H1 (cell line): ENCODE data around the gene SLC22A9. TPM values are rescaled to one million over a fixed set of nuclear protein-coding genes. Genes with fewer than 3 reads are reported as not detected.

Experiments used
- CTCF ChIA-PET: fragments of 300-600 bp; sonication (Branson Sonifier 250); formaldehyde crosslinking; loops from one replicate; lab custom pipeline; 2021; ENCODE audit not compliant: partially characterized antibody; lab: Charles Lee
- POLR2A ChIA-PET: fragments of 300-600 bp; sonication (Branson Sonifier 250); formaldehyde crosslinking; loops from one replicate; lab custom pipeline; 2021; ENCODE audit warnings: inconsistent platforms; ENCODE audit not compliant: partially characterized antibody; lab: Charles Lee
- DNase-seq, 2 experiments: peaks; one replicate each; pipeline versions ENCODE4 v3.0.0 to v3.0.0-alpha.2; 2010 to 2022; ENCODE audit warnings: low spot score in 2 of 2, low read depth in 1 of 2, mixed read lengths in 1 of 2
- FAIRE-seq: peaks from 2 replicates; lab custom pipeline; 2011; peaks lifted over from hg19 to GRCh38; lab: Jason Lieb, UNC
- H2AFZ ChIP-seq: 2 replicates; pipeline ENCODE4 v1.8.1; 2012; ENCODE audit warnings: low read length, inconsistent platforms
- H2AK5ac ChIP-seq: 2 replicates; pipeline ENCODE4 v1.6.1; 2013; ENCODE audit warnings: low read depth, low read length
- H2BK120ac ChIP-seq: replicated peaks from 2 replicates; pipeline ENCODE3; 2013; ENCODE audit warnings: low read depth, low read length, inconsistent platforms
- H2BK12ac ChIP-seq: 2 replicates; pipeline ENCODE4 v1.6.1; 2013; ENCODE audit warnings: low read depth, low read length
- H2BK15ac ChIP-seq: 2 replicates; pipeline ENCODE4 v1.6.1; 2013; ENCODE audit warnings: low read length
- H2BK20ac ChIP-seq: 2 replicates; pipeline ENCODE4 v1.6.1; 2013; ENCODE audit warnings: low read length
- H2BK5ac ChIP-seq: 2 replicates; pipeline ENCODE4 v1.6.1; 2013; ENCODE audit warnings: low read depth, low read length
- H3K14ac ChIP-seq: 2 replicates; pipeline ENCODE4 v1.6.1; 2013; ENCODE audit warnings: inconsistent platforms; ENCODE audit not compliant: insufficient read length
- H3K18ac ChIP-seq: 2 replicates; pipeline ENCODE4 v1.6.1; 2013; ENCODE audit warnings: low read length; ENCODE audit errors: extremely low read depth
- H3K23ac ChIP-seq: 2 replicates; pipeline ENCODE4 v1.6.1; 2013; ENCODE audit warnings: inconsistent platforms; ENCODE audit not compliant: insufficient read length
- H3K23me2 ChIP-seq: 2 replicates; pipeline ENCODE4 v1.6.1; 2013; ENCODE audit warnings: low read depth, low read length
- H3K27ac ChIP-seq: 2 replicates; pipeline ENCODE4 v1.6.1; 2011; ENCODE audit warnings: low read depth, low read length, inconsistent platforms
- H3K27me3 ChIP-seq, 4 experiments: replicated peaks in 1 of 4; 1 replicate in 1 of 4; 2 replicates in 3 of 4; pipeline versions ENCODE4 v1.6.1 to v1.8.1; 2011 to 2013; ENCODE audit warnings: low read length in 3 of 4, mild to moderate bottlenecking in 3 of 4, inconsistent platforms in 2 of 4, mixed read lengths in 2 of 4, moderate library complexity in 1 of 4; ENCODE audit not compliant: control insufficient read depth in 3 of 4, insufficient read depth in 3 of 4; ENCODE audit errors: extremely low read depth in 1 of 4
- H3K36me3 ChIP-seq, 4 experiments: 2 replicates each; pipeline versions ENCODE4 v1.6.1 to v1.8.1; 2011 to 2013; ENCODE audit warnings: mild to moderate bottlenecking in 4 of 4, low read length in 3 of 4, moderate library complexity in 2 of 4, control low read depth in 1 of 4, inconsistent platforms in 1 of 4; ENCODE audit not compliant: insufficient read depth in 4 of 4, control insufficient read depth in 2 of 4
- H3K4ac ChIP-seq: replicated peaks from 2 replicates; pipeline ENCODE3; 2013; ENCODE audit warnings: low read length, low read depth, mixed read lengths, inconsistent platforms; ENCODE audit not compliant: insufficient read length
- H3K4me1 ChIP-seq, 4 experiments: replicated peaks in 1 of 4; 1 replicate in 1 of 4; 2 replicates in 3 of 4; pipeline versions ENCODE4 v1.6.1 to v1.8.1; 2011 to 2013; ENCODE audit warnings: low read length in 3 of 4, inconsistent platforms in 2 of 4, mixed read lengths in 1 of 4; ENCODE audit not compliant: insufficient read depth in 4 of 4, control insufficient read depth in 3 of 4
- H3K4me2 ChIP-seq, 2 experiments: 2 replicates each; pipeline versions ENCODE4 v1.6.1 to v1.8.1; 2011 to 2013; ENCODE audit warnings: low read depth in 2 of 2, low read length in 2 of 2, control low read depth in 1 of 2, inconsistent platforms in 1 of 2, mild to moderate bottlenecking in 1 of 2; ENCODE audit not compliant: insufficient read depth in 1 of 2
- H3K4me3 ChIP-seq, 4 experiments: fragments of 200-600, 300-600 bp in 1 of 4; sonication (generic), shearing (Covaris generic), sonication (Bioruptor Twin) in 1 of 4; 2 replicates each; pipeline versions ENCODE4 v1.5.1 to v1.8.1; 2011 to 2016; ENCODE audit warnings: low read length in 4 of 4, low read depth in 3 of 4, control low read depth in 2 of 4, inconsistent platforms in 2 of 4, mild to moderate bottlenecking in 2 of 4, mixed read lengths in 1 of 4, moderate library complexity in 1 of 4; ENCODE audit not compliant: insufficient read depth in 2 of 4; ENCODE audit errors: extremely low read depth in 1 of 4
- H3K56ac ChIP-seq: replicated peaks from 2 replicates; pipeline ENCODE3; 2013; ENCODE audit warnings: low read depth, mild to moderate bottlenecking, mixed read lengths, low read length, inconsistent platforms; ENCODE audit not compliant: insufficient read length
- H3K79me1 ChIP-seq: 2 replicates; pipeline ENCODE4 v1.6.1; 2013; ENCODE audit warnings: low read depth, low read length, control low read depth
- H3K79me2 ChIP-seq, 2 experiments: 2 replicates each; pipeline versions ENCODE4 v1.6.1 to v1.8.1; 2012 to 2013; ENCODE audit warnings: low read length in 2 of 2, mild to moderate bottlenecking in 2 of 2, inconsistent platforms in 1 of 2; ENCODE audit not compliant: insufficient read depth in 2 of 2, control insufficient read depth in 1 of 2
- H3K9ac ChIP-seq, 4 experiments: replicated peaks in 1 of 4; 1 replicate in 1 of 4; 2 replicates in 3 of 4; pipeline versions ENCODE4 v1.6.1 to v1.8.1; 2011 to 2013; ENCODE audit warnings: low read depth in 3 of 4, low read length in 3 of 4, control low read depth in 2 of 4, mild to moderate bottlenecking in 2 of 4, moderate library complexity in 2 of 4, inconsistent platforms in 1 of 4; ENCODE audit errors: extremely low read depth in 1 of 4
- H3K9me3 ChIP-seq, 2 experiments: 2 replicates each; pipeline versions ENCODE4 v1.6.1 to v1.8.1; 2012 to 2013; ENCODE audit warnings: mild to moderate bottlenecking in 2 of 2, moderate library complexity in 2 of 2, control low read depth in 1 of 2, inconsistent platforms in 1 of 2, low read depth in 1 of 2, low read length in 1 of 2, mixed read lengths in 1 of 2; ENCODE audit not compliant: insufficient read depth in 2 of 2
- H4K20me1 ChIP-seq, 2 experiments: replicated peaks in 1 of 2; 2 replicates each; pipeline versions ENCODE3 to v1.8.1; 2011 to 2013; ENCODE audit warnings: inconsistent platforms in 2 of 2, low read length in 2 of 2, mild to moderate bottlenecking in 1 of 2; ENCODE audit not compliant: insufficient read depth in 2 of 2, control insufficient read depth in 1 of 2
- H4K5ac ChIP-seq: 2 replicates; pipeline ENCODE4 v1.6.1; 2013; ENCODE audit warnings: low read length, low read depth, mixed read lengths, inconsistent platforms; ENCODE audit not compliant: insufficient read length
- H4K8ac ChIP-seq: 2 replicates; pipeline ENCODE4 v1.8.0; 2013; ENCODE audit warnings: mild to moderate bottlenecking, moderate library complexity, low read length, inconsistent platforms; ENCODE audit not compliant: insufficient read depth; ENCODE audit errors: extremely low read depth
- H4K91ac ChIP-seq: replicated peaks from 2 replicates; pipeline ENCODE3; 2013; ENCODE audit warnings: low read length, mixed read lengths, inconsistent platforms; ENCODE audit not compliant: insufficient read length
- BACH1 ChIP-seq: IDR thresholded peaks from 2 replicates; pipeline ENCODE4 v1.6.1; 2012; ENCODE audit warnings: low read length, improper control_type of control experiment
- BCL11A ChIP-seq, 2 experiments: IDR thresholded peaks; one replicate each; pipeline ENCODE4 v1.6.1; 2011; ENCODE audit warnings: low read depth in 2 of 2, low read length in 2 of 2, mild to moderate bottlenecking in 2 of 2
- BRCA1 ChIP-seq: IDR thresholded peaks from 2 replicates; pipeline ENCODE4 v1.6.1; 2012; ENCODE audit warnings: low read depth, low read length, improper control_type of control experiment
- CTCF ChIP-seq, 3 experiments: IDR thresholded peaks; 1 replicate in 2 of 3; 2 replicates in 1 of 3; pipeline versions ENCODE4 v1.5.1 to v1.6.1; 2011; ENCODE audit warnings: low read length in 3 of 3, mild to moderate bottlenecking in 3 of 3, inconsistent platforms in 2 of 3, low read depth in 1 of 3, moderate library complexity in 1 of 3; ENCODE audit not compliant: insufficient read depth in 1 of 3; ENCODE audit errors: control extremely low read depth in 1 of 3
- GTF2F1 ChIP-seq: IDR thresholded peaks from 2 replicates; pipeline ENCODE4 v1.6.1; 2012; ENCODE audit warnings: low read depth, low read length, improper control_type of control experiment, borderline replicate concordance
- JUND ChIP-seq: IDR thresholded peaks from 2 replicates; pipeline ENCODE4 v1.6.1; 2011; ENCODE audit warnings: mild to moderate bottlenecking, improper control_type of control experiment, low read length
- MAFK ChIP-seq: IDR thresholded peaks from 2 replicates; pipeline ENCODE4 v1.6.1; 2012; ENCODE audit warnings: low read depth, mild to moderate bottlenecking, improper control_type of control experiment, low read length
- NANOG ChIP-seq: IDR thresholded peaks from 2 replicates; pipeline ENCODE4 v1.6.1; 2011; ENCODE audit warnings: low read length, low read depth, mild to moderate bottlenecking, inconsistent platforms; ENCODE audit not compliant: insufficient read depth, poor library complexity, severe bottlenecking
- NRF1 ChIP-seq: IDR thresholded peaks from 2 replicates; pipeline ENCODE4 v1.6.1; 2011; ENCODE audit warnings: mild to moderate bottlenecking, low read depth, low read length, improper control_type of control experiment
- SIX5 ChIP-seq: IDR thresholded peaks from 2 replicates; pipeline ENCODE4 v1.6.1; 2011; ENCODE audit warnings: mild to moderate bottlenecking, low read depth, low read length
- WGBS, 2 experiments: shearing (Covaris generic) in 1 of 2; methylation state at CpG; one replicate each; pipeline versions ENCODE4 v1.1.6 to v1.1.7; 2013 to 2015; ENCODE audit warnings: low lambda C conversion rate in 2 of 2, mixed read lengths in 2 of 2, inconsistent platforms in 1 of 2, low coverage in 1 of 2, missing lambda C conversion rate in 1 of 2; ENCODE audit not compliant: insufficient replicate concordance in 2 of 2, insufficient coverage in 1 of 2, insufficient read length in 1 of 2; ENCODE audit errors: extremely low coverage in 1 of 2, missing lambda C conversion rate in 1 of 2; 5-methylcytosine and 5-hydroxymethylcytosine counted together
- polyA plus RNA-seq, 7 experiments: library from polyadenylated mRNA; depleted of rRNA in 3 of 7; stranded (reverse) in 5 of 7; unstranded in 2 of 7; fragments of >200 nt in 5 of 7; fragments of 200-250 nt in 2 of 7; gene quantifications; 1 replicate in 5 of 7; 2 replicates in 1 of 7; 4 replicates in 1 of 7; pipeline versions ENCODE4 v1.2.1 to v1.2.3, GENCODE V29; 2011 to 2013; ENCODE audit warnings: missing spikeins in 2 of 7, mixed read lengths in 2 of 7
- total RNA-seq: library from RNA; stranded (reverse); fragmentation: NEBNext Ultra II Directional; extraction: Animal tissue kit (Norgen Biotek cat#: 25700); gene quantifications from 2 replicates; pipeline ENCODE4 v1.2.1, GENCODE V29; 2021

SLC22A9 gene
- total and polyA plus RNA-seq, 2 of the 8 experiments (the other 6 are each of a cell fraction or from before 2014, with no cell fraction given): not detected

GRCh38 chr11:63417174-63417852 is 47.7 kb downstream of the SLC22A9 start:
- no peak overlapping the region for H2BK5ac ChIP-seq
- 54% methylated on average over 2 of the region's 2 CpGs; no CpG with 5 or more reads in 1 of the 2 experiments for WGBS, 2 experiments
- H3K18ac ChIP-seq: no peak overlapping the region
- H3K9me3 ChIP-seq: peaks cover 9 to 20% of the 10 kb centered on the region in 2 experiments
- H3K56ac ChIP-seq: no peak overlapping the region
- H2AFZ ChIP-seq: no peak overlapping the region
- no peak overlapping the region for H4K91ac ChIP-seq
- TF ChIP-seq JUND (no peak), BACH1 (no peak), SIX5 (no peak), CTCF (IDR thresholded peaks at IDR 0.05; ENCODE audit: control extremely low read depth in 1 of 3, insufficient read depth in 1 of 3, low read depth in 1 of 3, low read length in 3 of 3) (no peak), NRF1 (no peak), NANOG (no peak), MAFK (no peak), BCL11A (IDR thresholded peaks at IDR 0.05; ENCODE audit: low read depth in 2 of 2, low read length in 2 of 2) (no peak), GTF2F1 (no peak), BRCA1 (no peak)
- no peak overlapping the region for H2BK12ac ChIP-seq
- H3K27ac ChIP-seq: no peak overlapping the region
- ChIA-PET CTCF (interaction anchor here (1.1 to 1.9 kb wide), 3 partner anchors 11 to 442 kb away, joined by 4 to 9 read pairs (median 4); no protein-coding TSS in a partner anchor), POLR2A (interaction anchor here (1.0 kb wide), 1 partner anchor 17 kb away, joined by 3 read pairs; no protein-coding TSS in a partner anchor)
- H3K14ac ChIP-seq: no peak overlapping the region
- H2BK15ac ChIP-seq: no peak overlapping the region
- no peak overlapping the region for H3K4me3 ChIP-seq
- no peaks in the 10 kb centered on the region for H4K20me1 ChIP-seq
- no peaks in the 10 kb centered on the region for H3K79me2 ChIP-seq
- H3K23me2 ChIP-seq: no peaks in the 10 kb centered on the region
- H3K9ac ChIP-seq: no peak overlapping the region
- H2AK5ac ChIP-seq: no peak overlapping the region
- no peak overlapping the region for H2BK20ac ChIP-seq
- H3K23ac ChIP-seq: no peak overlapping the region
- no peak overlapping the region for H4K5ac ChIP-seq
- H2BK120ac ChIP-seq: no peak overlapping the region
- H3K4ac ChIP-seq: no peak overlapping the region
- FAIRE-seq (no peak), DNase-seq (no peak)
- H3K36me3 ChIP-seq: no peaks in the 10 kb centered on the region
- H4K8ac ChIP-seq: no peak overlapping the region
- no peaks in the 10 kb centered on the region for H3K79me1 ChIP-seq
- H3K4me2 ChIP-seq: no peak overlapping the region
- peaks cover 0 to 2% (median 0%) of the 10 kb centered on the region in 4 experiments; a peak in 1 of 7 replicates for H3K4me1 ChIP-seq
- no peaks in the 10 kb centered on the region for H3K27me3 ChIP-seq
